Measurements from ENCODE around the gene RAD51D. TPM values are rescaled to one million over a fixed set of nuclear protein-coding genes. Genes with fewer than 3 reads are reported as not detected.
"Not testable (repeated sequence)": the region's sequence is repeated elsewhere in the genome, so short reads cannot be mapped to it uniquely, and the experiment has no call there.

The RAD51D gene
- total RNA-seq, 2 donors from 2014 or later = 9.9 to 12.0 TPM

- H3K27me3 ChIP-seq (replicated peaks; ENCODE audit: insufficient read depth) = no peaks in the 10 kb centered on the region
- intact Hi-C loops (cut with DNase I) = no loop called here
- H3K4me1 ChIP-seq (replicated peaks) = no peaks in the 10 kb centered on the region
- no peak overlapping the region for H3K4me3 ChIP-seq
- WGBS = 52% methylated on average over 11 of the region's 11 CpGs
- no peak for TF ChIP-seq CTCF (IDR thresholded peaks at IDR 0.05)
- no peak for TF ChIP-seq POLR2AphosphoS5 (IDR thresholded peaks at IDR 0.05)
- no peak for TF ChIP-seq POLR2A (IDR thresholded peaks at IDR 0.05)
- H3K9me3 ChIP-seq = no peaks in the 10 kb centered on the region
- H3K36me3 ChIP-seq = peaks cover 0 to 8% of the 10 kb centered on the region in 2 donors
- no peak overlapping the region for H3K27ac ChIP-seq
- no peak for DNase-seq (ENCODE audit: low spot score)
Observed at GRCh38 chr17:35127751-35128514, 8.3 kb upstream of the RAD51D start.

- no peak for TF ChIP-seq POLR2A (IDR thresholded peaks at IDR 0.05)
- TF ChIP-seq POLR2AphosphoS5 (IDR thresholded peaks at IDR 0.05) = no peak
- TF ChIP-seq CTCF (IDR thresholded peaks at IDR 0.05) = no peak
- Histone ChIP-seq H3K4me3 (no peak within 1 kb of the TSS), H3K36me3 (no peaks in the 10 kb centered on the region), H3K27me3 (replicated peaks; ENCODE audit: insufficient read depth) (no peaks in the 10 kb centered on the region), H3K4me1 (replicated peaks) (no peaks in the 10 kb centered on the region), H3K9me3 (no peaks in the 10 kb centered on the region), H3K27ac (no peak within 1 kb of the TSS)
- intact Hi-C loops (cut with DNase I) = no loop called here
- DNase-seq (ENCODE audit: low spot score) = no peak
- 88% methylated on average over 3 of the region's 3 CpGs for WGBS
Observed at GRCh38 chr17:35121315-35121714, 1.7 kb upstream of the RAD51D start, which contains the start of gene FNDC8. Gene FNDC8 (plus strand): TSS chr17:35121615. CDS start chr17:35121694, 79 bp downstream.

GRCh38 chr17:35117984-35118383, 1.7 kb downstream of the RAD51D start:
- Histone ChIP-seq H3K36me3 (no peaks in the 10 kb centered on the region), H3K27ac (no peak overlapping the region), H3K4me3 (no peak overlapping the region), H3K9me3 (no peaks in the 10 kb centered on the region), H3K27me3 (replicated peaks; ENCODE audit: insufficient read depth) (no peaks in the 10 kb centered on the region), H3K4me1 (replicated peaks) (no peaks in the 10 kb centered on the region)
- no peak for DNase-seq (ENCODE audit: low spot score)
- no peak for TF ChIP-seq POLR2A (IDR thresholded peaks at IDR 0.05)
- TF ChIP-seq CTCF (IDR thresholded peaks at IDR 0.05) = no peak
- no peak for TF ChIP-seq POLR2AphosphoS5 (IDR thresholded peaks at IDR 0.05)
- intact Hi-C loops (cut with DNase I) = loop anchor here (5.0 kb wide), 2 partner anchors 576 to 696 kb away; no protein-coding TSS in a partner anchor

GRCh38 chr17:35116845-35117244, 2.8 kb downstream of the RAD51D start:
- intact Hi-C loops (cut with DNase I) = loop anchor here (5.0 kb wide), 2 partner anchors 575 to 695 kb away; no protein-coding TSS in a partner anchor
- no peaks in the 10 kb centered on the region for H3K36me3 ChIP-seq
- 88% methylated on average over 12 of the region's 12 CpGs for WGBS
- no peaks in the 10 kb centered on the region for H3K9me3 ChIP-seq
- no peaks in the 10 kb centered on the region for H3K27me3 ChIP-seq (replicated peaks; ENCODE audit: insufficient read depth)
- DNase-seq (ENCODE audit: low spot score) = no peak
- TF ChIP-seq POLR2AphosphoS5 (IDR thresholded peaks at IDR 0.05) = no peak
- TF ChIP-seq CTCF (IDR thresholded peaks at IDR 0.05) = no peak
- no peak for TF ChIP-seq POLR2A (IDR thresholded peaks at IDR 0.05)
- no peak overlapping the region for H3K4me3 ChIP-seq
- H3K4me1 ChIP-seq (replicated peaks) = no peaks in the 10 kb centered on the region
- no peak overlapping the region for H3K27ac ChIP-seq

- H3K4me3 ChIP-seq; DNase-seq (ENCODE audit: low spot score); H3K9me3 ChIP-seq; H3K27ac ChIP-seq; H3K4me1 ChIP-seq (replicated peaks); H3K36me3 ChIP-seq; intact Hi-C loops (cut with DNase I); H3K27me3 ChIP-seq (replicated peaks; ENCODE audit: insufficient read depth): not testable (repeated sequence)
- 98% methylated on average over 17 of the region's 17 CpGs for WGBS
Observed at GRCh38 chr17:35110791-35111190, 8.9 kb downstream of the RAD51D start.
